Activated CD8-positive, alpha-beta T cell treated with anti-CD3 and anti-CD28 coated beads for 36 hours (primary cell): ENCODE measurements around the gene SYAP1. TPM values are rescaled to one million over a fixed set of nuclear protein-coding genes. Genes with fewer than 3 reads are reported as not detected.
"Not testable (repeated sequence)": the region's sequence is repeated elsewhere in the genome, so short reads cannot be mapped to it uniquely, and the experiment has no call there.

Source experiments
- ATAC-seq: fragments of 200-7000 bp; cut with Tn5 transposase; one replicate; pipeline ENCODE4 v1.10.0; 2021; ENCODE audit warnings: mild to moderate bottlenecking, moderate library complexity
- CTCF ChIA-PET: fragments of 350-600 bp; sonication (Branson Sonifier 250); formaldehyde crosslinking; loops from one replicate; lab custom pipeline; 2021; ENCODE audit warnings: antibody characterized with exemption; lab: Charles Lee
- POLR2A ChIA-PET: fragments of 350-600 bp; sonication (Branson Sonifier 250); formaldehyde crosslinking; loops from one replicate; lab custom pipeline; 2021; ENCODE audit warnings: antibody characterized with exemption; lab: Charles Lee
- DNase-seq: peaks from one replicate; pipeline ENCODE4 v3.0.0-alpha.2; 2020
- H3K27ac Mint-ChIP-seq: one replicate; pipeline ENCODE4 v1.8.0; 2021; ENCODE audit warnings: mild to moderate bottlenecking, mixed read lengths
- H3K27me3 Mint-ChIP-seq: one replicate; pipeline ENCODE4 v1.8.0; 2021; ENCODE audit warnings: mixed read lengths
- H3K36me3 Mint-ChIP-seq: one replicate; pipeline ENCODE4 v1.8.0; 2021; ENCODE audit warnings: low read depth, mixed read lengths
- H3K4me1 Mint-ChIP-seq: one replicate; pipeline ENCODE4 v1.8.0; 2021; ENCODE audit warnings: low read depth, mixed read lengths
- H3K4me3 Mint-ChIP-seq: one replicate; pipeline ENCODE4 v1.8.0; 2021; ENCODE audit warnings: mild to moderate bottlenecking, moderate library complexity, mixed read lengths
- H3K9me3 Mint-ChIP-seq: one replicate; pipeline ENCODE4 v1.8.0; 2021; ENCODE audit warnings: mixed read lengths
- CTCF ChIP-seq: fragments of 200-600 bp; IDR thresholded peaks from one replicate; pipeline ENCODE4 v1.8.0; 2022; ENCODE audit warnings: antibody characterized with exemption, mild to moderate bottlenecking
- intact Hi-C: fragments of 100-400 bp; cut with micrococcal nuclease; formaldehyde crosslinking; loops from one replicate; pipeline ENCODE4 v1.10.0; 2022
- total RNA-seq, 2 experiments: library from RNA; stranded (reverse); gene quantifications; one replicate each; pipeline ENCODE4 v1.2.3, GENCODE V29; 2021

Gene SYAP1
- total RNA-seq, 2 experiments from 2014 or later, result 18.2 to 20.4 TPM

- no peaks in the 10 kb centered on the region for H3K9me3 Mint-ChIP-seq
- H3K36me3 Mint-ChIP-seq, result no peaks in the 10 kb centered on the region
- no peaks in the 10 kb centered on the region for H3K27me3 Mint-ChIP-seq
- TF ChIP-seq CTCF, result no peak
- CTCF ChIA-PET, result no interaction called here
- no peak overlapping the region for H3K27ac Mint-ChIP-seq
- H3K4me1 Mint-ChIP-seq, result no peaks in the 10 kb centered on the region
- POLR2A ChIA-PET, result interaction anchor here (0.8 kb wide), 1 partner anchor 76 kb away, joined by 4 read pairs; no protein-coding TSS in a partner anchor
- intact Hi-C loops, result no loop called here
- no peak overlapping the region for H3K4me3 Mint-ChIP-seq
- DNase-seq (peak; percentile 4), ATAC-seq (no peak)
Observed at GRCh38 chrX:16771483-16772398, 52.3 kb downstream of the SYAP1 start.

DNA sequence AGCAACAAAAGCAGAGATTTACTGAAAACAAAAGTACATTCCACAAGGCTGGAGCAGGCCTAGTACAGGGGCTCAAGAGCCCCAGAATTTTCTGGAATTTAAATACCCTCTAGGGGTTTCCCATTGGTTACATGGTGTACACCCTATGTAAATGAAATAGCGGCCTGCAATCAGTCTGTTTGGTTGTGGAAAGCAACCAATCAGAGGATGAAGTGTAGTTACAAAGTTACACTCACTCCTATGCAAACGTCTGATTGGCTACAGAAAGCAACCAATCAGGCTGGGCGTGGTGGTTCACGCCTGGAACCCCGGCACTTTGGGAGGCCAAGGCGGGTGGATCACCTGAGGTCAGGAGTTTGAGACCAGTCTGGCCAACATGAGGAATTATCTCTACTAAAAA, 53.0 kb downstream of the SYAP1 start:
- H3K27me3 Mint-ChIP-seq, result no peaks in the 10 kb centered on the region
- CTCF ChIA-PET, result no interaction called here
- no peaks in the 10 kb centered on the region for H3K36me3 Mint-ChIP-seq
- H3K9me3 Mint-ChIP-seq, result no peaks in the 10 kb centered on the region
- H3K4me3 Mint-ChIP-seq, result no peak overlapping the region
- no peaks in the 10 kb centered on the region for H3K4me1 Mint-ChIP-seq
- no peak for TF ChIP-seq CTCF
- no peak overlapping the region for H3K27ac Mint-ChIP-seq
- intact Hi-C loops, result no loop called here
- ATAC-seq (no peak), DNase-seq (no peak)
- POLR2A ChIA-PET, result no interaction called here

GRCh38 chrX:16774746-16775145, 55.3 kb downstream of the SYAP1 start:
- ChIA-PET POLR2A (no interaction called here), CTCF (no interaction called here)
- ATAC-seq, result no peak
- Mint-ChIP-seq H3K27me3 (no peaks in the 10 kb centered on the region), H3K9me3 (no peaks in the 10 kb centered on the region), H3K36me3 (no peaks in the 10 kb centered on the region), H3K4me3 (no peak overlapping the region), H3K27ac (no peak overlapping the region), H3K4me1 (no peaks in the 10 kb centered on the region)
- intact Hi-C loops, result no loop called here
- no peak for TF ChIP-seq CTCF
- DNase-seq, result no peak

DNA sequence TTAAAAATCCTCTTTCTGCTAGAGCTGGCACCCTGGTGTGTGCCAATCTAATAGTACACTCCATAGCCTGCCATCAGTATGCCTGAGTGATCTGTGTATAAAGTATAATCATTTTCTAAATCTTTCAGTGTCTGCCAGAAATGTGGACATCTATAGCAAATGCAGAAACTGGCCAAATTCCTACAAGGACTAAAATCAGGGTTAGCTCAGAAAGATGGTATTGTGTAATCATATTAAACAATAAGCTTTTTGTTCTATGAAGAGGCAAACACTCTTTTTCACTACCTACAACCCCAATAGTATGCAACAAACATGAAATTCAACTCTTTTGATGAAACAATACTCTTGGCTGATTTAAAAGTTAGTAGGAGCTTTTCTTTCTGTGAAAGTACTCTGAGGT, 59.1 kb downstream of the SYAP1 start:
- Mint-ChIP-seq H3K9me3 (no peaks in the 10 kb centered on the region), H3K4me3 (no peak overlapping the region), H3K27me3 (no peaks in the 10 kb centered on the region), H3K4me1 (no peaks in the 10 kb centered on the region), H3K36me3 (no peaks in the 10 kb centered on the region), H3K27ac (no peak overlapping the region)
- intact Hi-C loops, result no loop called here
- ATAC-seq, result no peak
- CTCF ChIA-PET, result no interaction called here
- TF ChIP-seq CTCF, result no peak
- POLR2A ChIA-PET, result no interaction called here
- no peak for DNase-seq

DNA sequence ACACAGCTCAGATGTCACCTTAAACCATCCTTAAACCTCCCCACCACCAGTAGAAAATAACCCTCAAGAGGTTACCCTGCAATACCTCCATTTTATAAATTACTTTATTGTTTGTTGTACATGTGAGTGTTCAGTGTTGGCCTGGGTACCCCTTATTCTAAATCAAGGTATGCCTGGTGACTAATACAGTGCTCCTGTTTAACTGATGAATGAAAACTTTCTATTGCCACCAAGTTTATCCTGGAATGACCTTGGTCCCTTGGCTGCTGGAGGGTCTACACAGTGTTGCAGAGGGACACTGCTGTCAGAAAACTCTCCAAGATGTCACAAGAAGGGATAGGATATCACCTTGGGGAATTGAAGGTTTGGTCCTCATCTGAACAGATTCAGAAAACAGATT, 59.6 kb downstream of the SYAP1 start:
- intact Hi-C loops, result no loop called here
- Mint-ChIP-seq H3K27me3 (no peaks in the 10 kb centered on the region), H3K9me3 (no peaks in the 10 kb centered on the region)

GRCh38 chrX:16779815-16780214, 60.4 kb downstream of the SYAP1 start:
- H3K36me3 Mint-ChIP-seq, H3K27me3 Mint-ChIP-seq, H3K27ac Mint-ChIP-seq, DNase-seq, H3K4me3 Mint-ChIP-seq, H3K9me3 Mint-ChIP-seq, H3K4me1 Mint-ChIP-seq, ATAC-seq, POLR2A ChIA-PET, CTCF ChIA-PET: not testable (repeated sequence)
- intact Hi-C loops, result loop anchor here (10.0 kb wide), 1 partner anchor 65 kb away; the partner anchor contains the start of genes CTPS2 and SYAP1

More for the DNA sequence above, 59.6 kb downstream of the SYAP1 start:
- Mint-ChIP-seq H3K36me3 (no peaks in the 10 kb centered on the region), H3K4me1 (no peaks in the 10 kb centered on the region), H3K27ac (no peak overlapping the region), H3K4me3 (no peak overlapping the region)
- no peak for TF ChIP-seq CTCF
- ChIA-PET CTCF (no interaction called here), POLR2A (no interaction called here)
- no peak for ATAC-seq
- DNase-seq, result no peak
